HL-60/S4 (cell line): ENCODE measurements around the gene DLG1.

ENCODE experiments used
- in situ Hi-C: fragments of 300-500 bp; cut with MboI; formaldehyde crosslinking; loops from 2 replicates; pipeline ENCODE4 v1.14.3; 2022; ENCODE audit warnings: low sequenced_read_pairs

Gene DLG1

GRCh38 chr3:197253238-197253947 is 45.0 kb downstream of the DLG1 start:
- in situ Hi-C loops, result no loop called here

- in situ Hi-C loops, result no loop called here
Measured at GRCh38 chr3:197249542-197249941, 48.9 kb downstream of the DLG1 start.

DNA sequence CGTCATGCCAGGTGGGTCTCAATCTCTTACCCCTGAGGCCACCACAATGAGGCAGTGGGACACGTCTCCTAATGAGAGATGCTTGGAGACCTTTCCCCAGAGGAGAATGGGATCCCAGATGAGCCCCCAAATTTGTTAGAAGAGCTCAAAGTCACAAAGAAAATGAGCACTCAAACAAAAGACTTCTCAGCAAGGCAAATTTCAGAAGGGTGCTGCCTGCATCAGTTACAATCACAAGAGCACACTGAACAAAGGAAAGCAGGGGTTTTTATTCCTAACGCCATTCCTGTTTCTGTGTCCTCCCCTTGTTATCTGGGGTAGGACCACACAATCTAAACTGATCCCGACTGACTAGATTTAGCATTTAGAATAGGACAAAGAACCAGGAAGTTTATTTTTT is 50.1 kb downstream of the DLG1 start:
- in situ Hi-C loops, result no loop called here

- in situ Hi-C loops, result no loop called here
Measured at GRCh38 chr3:197244751-197245150, 53.7 kb downstream of the DLG1 start.

DNA sequence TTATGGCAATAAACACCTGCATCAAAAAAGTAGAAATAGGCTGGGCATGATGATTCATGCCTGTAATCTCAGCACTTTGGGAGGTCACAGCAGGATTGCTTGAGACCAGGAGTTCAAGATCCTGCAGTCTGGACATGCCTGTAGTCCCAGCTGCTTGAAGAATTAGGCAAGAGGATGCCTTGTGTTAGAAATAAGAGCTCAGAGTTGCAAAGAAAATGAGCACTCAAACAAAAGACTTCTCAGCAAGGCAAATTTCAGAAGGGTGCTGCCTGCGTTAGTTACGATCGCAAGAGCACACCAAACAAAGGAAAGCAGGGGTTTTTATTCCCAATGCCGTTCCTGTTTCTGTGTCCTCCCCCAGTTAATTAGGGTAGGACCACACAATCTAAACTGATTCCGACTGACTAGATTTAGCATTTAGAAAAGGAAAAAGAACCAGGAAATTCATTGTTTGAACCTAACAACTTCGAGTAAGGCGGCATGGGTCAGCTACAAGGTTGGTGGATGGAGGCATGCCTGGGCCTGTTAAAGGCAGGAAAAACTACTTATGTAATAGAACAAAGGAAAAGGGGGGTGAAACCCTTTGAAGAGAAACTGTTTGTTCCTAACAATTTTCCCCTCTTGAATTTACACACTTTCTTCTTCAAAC is 55.5 kb downstream of the DLG1 start:
- in situ Hi-C loops, result no loop called here

DNA sequence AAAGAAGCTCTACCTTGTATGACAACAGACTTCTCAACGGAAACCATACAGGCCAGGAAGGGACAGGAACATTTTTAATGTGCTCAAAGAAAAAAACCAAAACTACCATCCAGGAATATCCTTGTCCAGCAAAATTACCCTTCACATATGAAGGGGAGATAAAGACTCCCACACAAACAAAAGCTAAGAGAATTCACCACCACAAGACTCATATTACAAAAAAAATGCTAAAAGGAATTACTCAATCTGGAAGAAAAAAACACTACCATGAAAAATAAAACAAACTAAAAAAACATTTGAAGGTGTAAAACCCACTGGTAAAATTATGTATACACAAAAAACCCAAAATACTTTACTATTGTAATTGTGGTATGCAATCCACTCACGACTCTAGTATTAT is 57.2 kb downstream of the DLG1 start:
- in situ Hi-C loops, result no loop called here

DNA sequence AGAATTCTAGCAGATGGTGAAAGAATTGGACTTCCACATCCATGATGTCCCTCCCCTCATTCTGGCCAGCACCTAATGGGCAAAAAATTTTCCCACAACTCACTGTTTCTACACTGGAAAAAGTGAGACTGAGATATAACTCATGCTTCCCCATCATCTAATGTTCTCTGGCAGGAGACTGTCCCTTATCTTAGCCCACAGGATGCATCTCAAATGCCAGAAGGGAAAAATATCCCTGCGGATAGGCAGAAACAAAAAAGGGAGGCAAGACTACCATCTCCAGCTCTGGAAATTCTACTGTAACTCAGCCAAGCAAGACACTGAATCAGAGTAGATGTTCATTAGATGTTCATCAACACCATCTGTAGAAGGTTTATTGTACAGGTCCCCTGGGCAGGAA is 58.6 kb downstream of the DLG1 start:
- in situ Hi-C loops, result no loop called here

DNA sequence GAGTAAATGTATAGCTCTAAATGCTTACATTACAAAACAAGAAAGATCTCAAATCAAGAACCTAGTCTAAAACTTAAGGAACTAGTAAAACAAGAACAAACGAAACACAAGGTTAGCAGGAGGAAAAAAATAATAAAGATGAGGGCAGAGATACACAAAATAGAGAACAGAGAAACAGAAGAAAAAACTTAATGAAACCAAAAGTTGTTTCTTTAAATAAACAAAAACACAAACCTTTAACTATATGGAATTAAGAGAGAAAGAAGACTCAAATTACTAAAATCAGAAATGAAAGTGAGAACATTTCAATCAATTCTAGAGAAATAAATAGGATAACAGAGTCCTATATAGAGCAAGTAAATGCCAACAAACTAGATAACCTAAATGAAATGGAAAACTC is 59.6 kb downstream of the DLG1 start:
- in situ Hi-C loops, result no loop called here

DNA sequence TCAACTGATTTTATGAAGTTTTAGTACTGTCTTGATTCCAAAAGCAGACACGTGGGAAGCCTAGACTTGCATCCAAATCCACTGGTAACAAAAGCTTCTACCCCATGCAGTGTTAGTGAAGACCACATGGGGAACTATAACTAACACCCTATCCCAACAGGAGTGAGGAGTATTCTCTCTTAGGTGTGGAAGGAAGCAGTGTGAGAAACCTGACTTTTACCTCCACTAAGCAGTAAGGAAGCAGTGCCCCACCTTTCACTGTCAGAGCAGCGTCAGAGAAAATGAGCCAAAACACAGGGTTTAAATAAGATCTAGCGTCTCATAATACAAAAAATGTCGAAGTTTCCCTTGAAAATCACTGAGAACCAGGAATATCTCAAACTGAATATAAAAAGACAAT is 60.5 kb downstream of the DLG1 start:
- in situ Hi-C loops, result no loop called here

- in situ Hi-C loops, result no loop called here
Measured at GRCh38 chr3:197236362-197236761, 62.0 kb downstream of the DLG1 start.

GRCh38 chr3:197234947-197235914 is 63.2 kb downstream of the DLG1 start:
- in situ Hi-C loops, result no loop called here

DNA sequence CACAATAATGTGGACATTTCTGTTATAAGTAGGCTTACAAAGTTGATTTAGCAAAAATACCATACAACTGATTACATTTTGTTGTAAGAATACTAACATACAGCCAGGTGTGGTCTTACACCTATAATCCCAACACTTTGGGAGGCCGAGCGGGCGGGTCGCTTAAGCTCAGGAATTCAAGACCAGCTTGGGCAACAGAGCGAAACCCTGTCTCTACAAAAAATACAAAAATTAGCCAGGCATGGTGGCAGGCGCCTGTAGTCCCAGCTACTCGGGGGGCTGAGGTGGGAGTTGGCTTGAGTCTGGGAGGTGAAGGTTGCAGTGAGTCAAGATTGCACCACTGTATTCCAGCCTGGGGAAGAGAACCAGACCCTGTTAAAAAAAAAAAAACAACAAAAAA is 67.1 kb downstream of the DLG1 start:
- in situ Hi-C loops, result no loop called here

- in situ Hi-C loops, result no loop called here
Measured at GRCh38 chr3:197229836-197230235, 68.6 kb downstream of the DLG1 start.

GRCh38 chr3:197229178-197229577 is 69.2 kb downstream of the DLG1 start:
- in situ Hi-C loops, result no loop called here

- in situ Hi-C loops, result no loop called here
Measured at GRCh38 chr3:197227780-197228574, 70.4 kb downstream of the DLG1 start.

GRCh38 chr3:197226179-197226578 is 72.2 kb downstream of the DLG1 start:
- in situ Hi-C loops, result no loop called here

DNA sequence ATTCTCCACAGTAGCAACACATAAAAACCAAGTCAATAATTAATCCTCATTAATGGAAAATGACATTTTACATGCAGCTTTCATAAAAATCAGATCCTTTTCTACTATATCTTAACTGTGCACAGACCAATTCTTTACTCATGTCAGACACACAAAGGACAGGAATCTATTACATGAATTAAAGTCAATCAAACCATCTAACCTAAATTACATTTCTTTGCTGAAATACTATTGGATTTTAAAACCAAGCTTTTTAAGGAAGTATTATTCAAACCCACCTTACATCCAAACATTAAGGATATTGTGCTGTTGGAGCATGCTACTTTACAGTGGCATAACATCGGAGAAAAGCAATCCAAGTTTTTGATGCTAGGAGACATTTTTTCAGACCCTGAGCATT is 72.8 kb downstream of the DLG1 start:
- in situ Hi-C loops, result no loop called here

- in situ Hi-C loops, result no loop called here
Measured at GRCh38 chr3:197224034-197224444, 74.4 kb downstream of the DLG1 start.

DNA sequence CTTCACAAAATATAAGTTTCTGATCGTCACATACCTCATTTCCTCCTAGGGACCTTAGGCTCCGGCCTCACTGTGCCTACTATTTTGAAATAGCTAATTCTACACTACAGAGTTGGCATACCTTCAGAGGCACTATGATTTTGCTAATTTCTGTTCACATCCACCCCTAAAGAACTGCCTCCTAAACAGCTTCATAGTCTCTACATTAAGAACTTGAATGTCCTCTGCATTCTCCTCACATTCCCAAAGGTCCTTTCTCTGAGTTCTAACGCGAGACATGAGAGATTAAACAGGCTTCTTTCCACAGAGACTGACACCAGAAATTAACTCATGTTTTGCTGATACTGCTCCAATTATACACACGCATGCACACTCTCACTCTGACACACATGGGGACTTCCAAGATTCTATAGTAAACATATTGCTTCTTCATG is 75.5 kb downstream of the DLG1 start:
- in situ Hi-C loops, result no loop called here

DNA sequence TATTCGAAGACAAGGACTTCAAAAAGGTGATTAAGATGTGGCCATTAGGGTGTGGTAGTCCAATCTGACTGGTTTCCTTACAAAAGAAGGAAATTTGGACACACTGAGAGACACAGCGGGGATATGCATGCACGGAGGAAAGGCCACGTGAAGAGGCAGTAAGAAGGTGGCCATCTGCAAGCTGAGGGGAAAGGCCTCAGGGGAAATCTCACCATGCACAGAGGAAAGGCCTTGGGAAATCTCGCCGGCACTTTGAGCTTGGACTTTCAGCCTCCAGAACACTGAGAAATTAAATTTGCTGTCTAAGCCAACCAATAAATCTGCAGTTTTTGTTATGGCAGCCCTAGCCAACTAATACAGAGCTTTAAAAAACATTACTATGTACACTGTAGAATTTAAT is 78.8 kb downstream of the DLG1 start:
- in situ Hi-C loops, result no loop called here

GRCh38 chr3:197218210-197218609 is 80.2 kb downstream of the DLG1 start:
- in situ Hi-C loops, result no loop called here
